ENCODE measurements around the gene MSANTD3.
"Not testable (repeated sequence)": the region's sequence is repeated elsewhere in the genome, so short reads cannot be mapped to it uniquely, and the experiment has no call there.

MSANTD3 gene

GRCh38 chr9:100428871-100429654 is 2.1 kb downstream of the MSANTD3 start:
- DNase-seq (ENCODE audit: low read depth in 2 of 2), result no peak

GRCh38 chr9:100430286-100430940 is 3.5 kb downstream of the MSANTD3 start:
- no peak for DNase-seq (ENCODE audit: low read depth in 2 of 2)

- no peak for DNase-seq (ENCODE audit: low read depth in 2 of 2)
These were observed 4.9 kb downstream of the MSANTD3 start for GRCh38 chr9:100431886-100432285.

GRCh38 chr9:100432736-100433135 is 5.8 kb downstream of the MSANTD3 start:
- no peak for DNase-seq (ENCODE audit: low read depth in 2 of 2)

GRCh38 chr9:100436571-100436970 is 9.6 kb downstream of the MSANTD3 start:
- no peak for DNase-seq (ENCODE audit: low read depth in 2 of 2)

- peak; percentile 42 to 61 for DNase-seq (ENCODE audit: low read depth in 2 of 2)
These were observed 11.2 kb downstream of the MSANTD3 start for GRCh38 chr9:100437860-100438805.

GRCh38 chr9:100440071-100440470 is 13.1 kb downstream of the MSANTD3 start:
- no peak for DNase-seq (ENCODE audit: low read depth in 2 of 2)

- DNase-seq (ENCODE audit: low read depth in 2 of 2), result not testable (repeated sequence)
These were observed 13.5 kb downstream of the MSANTD3 start for GRCh38 chr9:100440487-100440886.

GRCh38 chr9:100441911-100442361 is 15.0 kb downstream of the MSANTD3 start:
- no peak for DNase-seq (ENCODE audit: low read depth in 2 of 2)

GRCh38 chr9:100443781-100444768 is 17.1 kb downstream of the MSANTD3 start:
- no peak for DNase-seq (ENCODE audit: low read depth in 2 of 2)

- DNase-seq (ENCODE audit: low read depth in 2 of 2), result no peak
These were observed 18.4 kb downstream of the MSANTD3 start for GRCh38 chr9:100445161-100445902.

- DNase-seq (ENCODE audit: low read depth in 2 of 2), result no peak
These were observed 19.1 kb downstream of the MSANTD3 start for GRCh38 chr9:100445903-100446549.

GRCh38 chr9:100447041-100447440 is 20.1 kb downstream of the MSANTD3 start:
- no peak for DNase-seq (ENCODE audit: low read depth in 2 of 2)

GRCh38 chr9:100448266-100448665 is 21.3 kb downstream of the MSANTD3 start:
- no peak for DNase-seq (ENCODE audit: low read depth in 2 of 2)

- DNase-seq (ENCODE audit: low read depth in 2 of 2), result no peak
These were observed 22.5 kb downstream of the MSANTD3 start for GRCh38 chr9:100449420-100449819.

GRCh38 chr9:100452894-100453293 is 26.0 kb downstream of the MSANTD3 start:
- DNase-seq (ENCODE audit: low read depth in 2 of 2), result no peak

GRCh38 chr9:100455470-100455869 is 28.5 kb downstream of the MSANTD3 start:
- DNase-seq (ENCODE audit: low read depth in 2 of 2), result no peak

GRCh38 chr9:100457517-100457916 is 30.6 kb downstream of the MSANTD3 start:
- DNase-seq (ENCODE audit: low read depth in 2 of 2), result no peak

GRCh38 chr9:100459963-100460362 is 33.0 kb downstream of the MSANTD3 start:
- DNase-seq (ENCODE audit: low read depth in 2 of 2), result no peak

- no peak for DNase-seq (ENCODE audit: low read depth in 2 of 2)
These were observed 38.3 kb downstream of the MSANTD3 start for GRCh38 chr9:100465274-100465673.

All from stimulated activated CD4-positive, alpha-beta T cell treated with anti-CD3 and anti-CD28 coated beads, Interleukin-4, amount 100 ng/mL, for 48 hours (primary cell).